HS-5 (cell line): ENCODE measurements around the gene FMO4.
"Not testable (repeated sequence)": the region's sequence is repeated elsewhere in the genome, so short reads cannot be mapped to it uniquely, and the experiment has no call there.

Source experiments
- DNase-seq: peaks from one replicate; pipeline ENCODE4 v3.0.0-alpha.2; 2012; ENCODE audit warnings: low read depth

FMO4 gene, protein sequence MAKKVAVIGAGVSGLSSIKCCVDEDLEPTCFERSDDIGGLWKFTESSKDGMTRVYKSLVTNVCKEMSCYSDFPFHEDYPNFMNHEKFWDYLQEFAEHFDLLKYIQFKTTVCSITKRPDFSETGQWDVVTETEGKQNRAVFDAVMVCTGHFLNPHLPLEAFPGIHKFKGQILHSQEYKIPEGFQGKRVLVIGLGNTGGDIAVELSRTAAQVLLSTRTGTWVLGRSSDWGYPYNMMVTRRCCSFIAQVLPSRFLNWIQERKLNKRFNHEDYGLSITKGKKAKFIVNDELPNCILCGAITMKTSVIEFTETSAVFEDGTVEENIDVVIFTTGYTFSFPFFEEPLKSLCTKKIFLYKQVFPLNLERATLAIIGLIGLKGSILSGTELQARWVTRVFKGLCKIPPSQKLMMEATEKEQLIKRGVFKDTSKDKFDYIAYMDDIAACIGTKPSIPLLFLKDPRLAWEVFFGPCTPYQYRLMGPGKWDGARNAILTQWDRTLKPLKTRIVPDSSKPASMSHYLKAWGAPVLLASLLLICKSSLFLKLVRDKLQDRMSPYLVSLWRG

DNA sequence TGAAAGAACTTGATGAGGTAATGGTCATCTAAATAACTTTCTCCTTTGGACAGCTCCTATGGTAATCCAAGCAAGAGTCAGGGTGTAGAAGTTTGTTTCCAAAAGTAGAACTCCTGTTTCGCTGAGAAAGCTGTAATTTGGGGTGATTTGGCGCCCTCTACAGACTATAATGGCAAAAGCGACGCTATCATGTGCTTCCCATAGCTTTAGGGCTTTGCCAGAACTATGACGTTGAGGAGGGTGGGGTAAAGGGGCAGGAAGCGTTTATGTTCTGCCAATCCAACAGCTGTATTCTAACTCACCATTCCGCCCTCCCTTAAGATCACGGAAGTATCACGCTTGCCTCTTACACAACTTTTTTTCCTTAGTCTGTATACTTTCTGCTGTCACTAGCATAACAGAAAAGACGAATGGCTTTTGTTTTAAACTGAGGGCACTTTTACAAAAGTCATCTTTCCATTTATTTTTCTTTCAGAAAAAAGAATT is at the start of gene FMO4:
Gene FMO4, plus strand, starts transcription at position 349 of the 486 bp plus-strand sequence. CDS start 5,643 bp downstream, outside the sequence.
- DNase-seq, result peak; percentile 93

DNA sequence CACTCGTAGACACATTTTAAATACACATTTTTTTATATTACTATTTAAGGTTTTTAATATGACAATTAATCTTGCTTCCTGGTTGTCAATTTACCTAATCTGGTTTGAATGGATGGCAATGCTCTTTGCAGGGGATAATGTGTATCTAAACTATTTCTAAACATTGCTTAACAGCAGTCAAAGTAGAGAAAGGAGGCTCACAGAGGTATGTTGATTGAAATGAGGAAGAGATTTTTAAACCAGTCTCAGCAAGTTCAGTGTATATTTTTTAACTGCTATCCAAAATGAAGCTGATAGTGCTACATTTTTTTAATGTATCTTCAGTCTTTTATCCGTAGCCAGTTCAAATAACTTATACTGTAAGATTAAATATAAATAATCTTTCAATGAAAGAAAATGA is 48.3 kb upstream of the FMO4 start:
- no peak for DNase-seq

DNA sequence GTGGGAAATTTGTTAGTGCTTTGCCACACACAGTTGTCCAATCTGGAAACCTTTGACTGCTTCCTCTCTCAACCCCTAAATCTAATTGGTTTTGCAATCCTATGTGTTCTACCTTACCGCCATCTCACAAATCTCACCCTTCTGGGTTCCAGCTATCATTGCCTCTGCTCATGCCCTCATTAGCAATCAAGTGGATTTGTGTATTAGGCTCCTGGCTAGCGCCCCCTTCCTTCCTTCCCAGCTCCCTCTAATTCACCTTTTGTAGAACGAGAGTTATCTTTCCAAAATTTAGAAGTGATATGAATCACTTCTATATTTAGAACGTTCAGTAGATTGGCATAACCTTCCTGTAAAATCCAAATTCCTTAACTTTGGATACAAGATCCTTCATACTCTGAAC is 47.1 kb upstream of the FMO4 start:
- no peak for DNase-seq

GRCh38 chr1:171267391-171267790 is 46.6 kb upstream of the FMO4 start:
- no peak for DNase-seq

- no peak for DNase-seq
These were observed 43.2 kb upstream of the FMO4 start for GRCh38 chr1:171270806-171271205.

DNA sequence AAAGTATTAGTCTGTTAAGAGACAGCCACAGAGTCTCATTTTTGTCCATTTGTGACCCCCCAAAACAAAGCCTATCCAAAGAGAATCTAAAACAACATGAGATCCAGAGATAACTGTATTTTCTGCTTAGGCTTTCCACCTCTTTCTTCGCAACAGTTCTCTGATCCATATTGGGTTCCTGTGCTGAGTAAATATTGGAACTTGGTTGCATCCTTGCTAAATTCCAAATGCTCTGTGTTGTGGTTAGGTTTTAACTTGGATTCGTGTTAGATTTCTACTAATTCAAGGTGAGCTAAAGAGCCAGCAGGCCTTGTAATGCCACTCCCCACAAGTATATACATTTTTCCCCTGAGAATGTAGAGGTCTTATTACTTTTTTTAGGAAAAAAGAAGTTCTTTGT is 36.4 kb upstream of the FMO4 start:
- no peak for DNase-seq

- DNase-seq, result no peak
These were observed 34.7 kb upstream of the FMO4 start for GRCh38 chr1:171279234-171279633.

DNA sequence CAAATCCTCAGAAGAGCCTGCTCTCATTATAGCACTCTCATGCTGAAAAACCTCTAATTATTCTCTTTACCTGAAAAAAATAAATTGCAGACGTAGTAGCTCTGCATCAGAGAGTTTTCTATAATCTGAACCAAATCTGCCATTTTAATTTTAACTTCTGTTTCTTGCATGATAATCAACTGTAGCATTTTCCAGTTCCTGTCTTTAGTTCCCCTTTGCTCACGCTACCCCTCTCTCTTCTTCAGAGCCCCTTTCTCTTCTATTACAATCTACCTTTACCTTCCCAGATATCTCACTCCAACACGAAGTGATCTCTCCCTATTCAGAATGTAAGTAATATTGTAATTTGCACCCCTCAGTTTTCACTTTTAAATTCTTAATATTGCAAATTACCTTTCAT is 34.3 kb upstream of the FMO4 start:
- DNase-seq, result no peak

DNA sequence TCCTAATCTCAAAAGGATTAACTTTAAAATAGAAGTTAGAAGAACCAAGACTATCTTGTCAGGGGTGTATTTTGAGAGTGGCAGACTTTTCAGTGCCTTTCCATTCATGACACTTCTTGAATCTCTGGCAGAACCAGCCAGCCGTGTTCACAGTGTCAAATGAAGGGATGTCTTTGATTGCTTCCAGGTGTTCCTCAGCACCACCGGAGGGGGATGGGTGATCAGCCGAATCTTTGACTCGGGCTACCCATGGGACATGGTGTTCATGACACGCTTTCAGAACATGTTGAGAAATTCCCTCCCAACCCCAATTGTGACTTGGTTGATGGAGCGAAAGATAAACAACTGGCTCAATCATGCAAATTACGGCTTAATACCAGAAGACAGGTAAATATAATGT is 33.4 kb upstream of the FMO4 start:
- DNase-seq, result no peak

DNA sequence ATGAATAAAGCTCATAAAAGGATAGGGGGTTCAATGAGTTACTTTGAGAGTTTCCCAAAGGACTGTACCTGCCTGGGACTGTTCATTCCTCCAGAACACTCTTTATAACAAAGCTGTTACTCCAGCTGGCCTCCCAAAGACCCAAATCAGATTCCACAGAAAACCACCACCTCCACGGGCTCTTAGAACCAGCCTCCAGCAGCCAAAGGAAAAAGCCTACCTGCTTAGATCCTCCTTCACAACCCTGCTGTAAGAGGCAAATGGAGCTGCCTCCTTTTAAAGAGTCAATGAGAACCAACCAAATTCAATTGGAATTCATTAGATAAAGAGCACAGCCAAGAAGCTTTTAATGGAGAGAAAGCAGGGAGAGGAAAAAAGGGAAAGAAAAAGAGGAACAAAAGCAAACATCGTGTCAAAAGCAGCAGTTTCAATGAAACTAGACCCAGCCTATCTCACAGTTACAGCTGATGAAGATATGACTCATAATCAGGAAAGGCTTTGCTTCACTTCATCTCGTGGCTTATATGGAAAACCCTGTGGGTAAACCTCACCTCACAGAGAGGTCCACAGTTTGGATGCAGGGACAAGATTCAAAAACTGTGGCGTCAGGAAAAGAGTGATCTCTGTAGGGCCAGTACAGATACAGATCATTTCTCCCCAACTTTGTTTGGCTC is 27.8 kb upstream of the FMO4 start:
- no peak for DNase-seq

- DNase-seq, result no peak
These were observed 23.4 kb upstream of the FMO4 start for GRCh38 chr1:171290621-171291020.

- DNase-seq, result peak; percentile 62
These were observed 21.2 kb upstream of the FMO4 start for GRCh38 chr1:171292799-171293198.

- DNase-seq, result not testable (repeated sequence)
These were observed 18.6 kb upstream of the FMO4 start for GRCh38 chr1:171295383-171295782.

DNA sequence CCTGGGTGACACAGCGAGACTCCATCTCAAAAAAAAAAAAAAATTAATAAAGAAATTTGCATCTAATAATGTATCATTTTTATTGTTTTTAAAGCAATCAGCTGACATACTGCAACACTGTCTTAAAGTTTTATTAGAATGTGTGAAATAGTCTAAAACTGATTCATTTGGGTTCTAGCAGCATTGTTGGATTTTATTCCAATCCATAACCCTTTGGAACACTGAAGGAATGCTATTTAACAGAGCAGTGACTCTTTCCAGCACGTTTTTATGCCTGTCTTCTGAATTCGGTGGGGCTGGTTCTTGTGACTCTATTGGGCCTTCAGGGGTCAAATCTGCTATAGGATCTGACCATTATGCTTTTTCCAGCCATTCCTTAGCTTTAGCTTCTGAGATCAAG is 18.2 kb upstream of the FMO4 start:
- no peak for DNase-seq

DNA sequence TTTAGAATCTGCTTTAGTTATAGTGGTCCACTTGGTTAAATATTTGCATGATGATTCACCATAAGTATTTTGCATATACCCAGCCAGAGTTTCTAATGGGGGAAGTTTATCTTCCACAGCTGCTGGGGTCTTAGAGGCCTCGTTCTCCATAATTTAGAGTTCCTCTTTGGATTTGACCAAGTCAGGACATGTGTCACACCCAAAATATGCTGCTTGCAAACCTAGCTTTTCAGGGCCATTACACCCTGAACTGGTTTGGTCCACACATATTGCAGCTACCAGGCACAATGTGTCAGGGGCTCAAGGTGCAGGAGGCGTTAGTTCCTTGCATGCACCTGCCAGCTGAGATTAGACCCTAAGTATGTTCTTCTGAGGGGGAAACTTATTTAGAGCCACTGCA is 17.1 kb upstream of the FMO4 start:
- no peak for DNase-seq

- DNase-seq, result no peak
These were observed 15.3 kb upstream of the FMO4 start for GRCh38 chr1:171298696-171299095.

DNA sequence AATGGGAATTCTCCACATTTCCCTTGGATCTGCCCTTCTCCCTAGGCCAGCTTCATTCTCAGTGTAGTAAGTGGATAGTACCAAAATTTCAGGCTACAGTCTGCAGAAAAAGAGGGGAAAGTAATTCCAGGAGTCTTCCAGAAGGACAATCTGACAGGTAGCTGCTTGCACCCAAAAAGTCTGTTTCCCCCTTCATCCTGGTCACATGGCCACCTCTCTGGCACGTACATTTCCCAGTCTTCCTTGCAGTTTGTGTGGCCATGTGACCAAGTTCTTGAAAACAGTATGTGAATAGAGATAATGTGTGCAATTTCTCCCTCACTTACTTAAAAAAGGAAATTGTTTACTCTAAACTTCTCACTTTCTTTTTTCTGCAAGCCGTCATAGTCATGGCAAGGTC is 14.6 kb upstream of the FMO4 start:
- DNase-seq, result no peak

- no peak for DNase-seq
These were observed 13.6 kb upstream of the FMO4 start for GRCh38 chr1:171300401-171300800.

GRCh38 chr1:171310661-171311087 is 3.3 kb upstream of the FMO4 start:
- DNase-seq, result no peak

DNA sequence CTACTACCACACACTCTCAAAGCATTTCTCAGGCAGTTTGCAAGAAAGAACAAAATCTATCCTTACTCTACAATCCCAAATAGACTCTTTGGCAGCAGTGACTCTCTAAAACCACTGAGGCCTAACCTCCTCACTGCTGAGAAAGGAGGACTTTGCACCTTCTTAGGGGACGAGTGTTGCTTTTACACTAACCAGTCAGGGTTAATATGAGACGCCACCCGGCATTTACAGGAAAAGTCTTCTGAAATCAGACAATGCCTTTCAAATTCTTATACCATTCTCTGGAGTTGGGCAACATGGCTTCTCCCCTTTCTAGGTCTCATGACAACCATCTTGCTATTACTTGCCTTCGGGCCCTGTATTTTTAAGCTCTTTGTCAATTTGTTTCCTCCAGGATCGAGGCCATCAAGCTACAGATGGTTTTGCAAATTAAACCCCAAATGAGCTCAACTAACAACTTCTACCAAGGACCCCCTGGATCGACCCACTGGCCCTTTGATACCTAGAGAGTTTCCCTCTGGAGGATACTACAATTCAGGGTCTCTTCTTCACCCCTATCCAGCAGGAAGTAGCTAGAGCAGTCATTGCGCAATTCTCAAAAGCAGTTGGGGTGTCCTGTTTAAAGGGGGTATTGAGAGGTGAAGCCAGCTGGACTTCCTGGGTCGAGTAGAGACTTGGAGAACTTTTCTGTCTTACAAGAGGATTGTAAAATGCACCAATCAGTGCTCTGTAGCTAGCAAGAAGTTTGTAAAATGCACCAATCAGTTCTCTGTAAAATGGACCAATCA is 2.0 kb upstream of the FMO4 start:
- no peak for DNase-seq

GRCh38 chr1:171313319-171313834 is 606 bp upstream of the FMO4 start:
- DNase-seq, result no peak

- DNase-seq, result no peak
These were observed 15.3 kb downstream of the FMO4 start for GRCh38 chr1:171329251-171329650.
